GM19025 (cell line): ENCODE data around the gene MRPS25.
"Not testable (repeated sequence)": the region's sequence is repeated elsewhere in the genome, so short reads cannot be mapped to it uniquely, and the experiment has no call there.

Experiments
- ATAC-seq: cut with Tn5 transposase; IDR thresholded peaks from one replicate; pipeline ENCODE4 v1.9.1; 2021; ENCODE audit warnings: mild to moderate bottlenecking, low read depth, moderate library complexity; ENCODE audit not compliant: unreplicated experiment

Gene MRPS25

GRCh38 chr3:15049584-15049983 is 15.5 kb downstream of the MRPS25 start:
- ATAC-seq: no peak

DNA sequence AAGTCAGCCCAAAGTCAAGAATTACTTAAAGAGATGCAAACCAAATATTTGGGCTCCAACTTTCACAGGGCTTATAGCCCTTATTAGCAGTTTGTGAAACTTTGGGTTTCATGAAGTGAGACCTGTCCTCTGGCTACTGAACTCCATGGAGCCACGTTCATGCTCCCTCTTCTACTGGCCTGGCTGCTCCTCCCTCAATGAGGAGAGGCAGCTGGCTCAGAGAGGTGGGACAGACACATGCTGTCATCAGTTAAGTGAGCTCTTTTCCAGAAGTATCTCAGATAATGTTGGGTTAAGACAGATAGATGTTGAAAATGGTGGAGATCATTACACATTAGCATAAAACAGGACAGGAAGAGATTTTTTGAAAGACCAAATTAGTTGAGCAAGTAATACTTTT is 19.4 kb downstream of the MRPS25 start:
- no peak for ATAC-seq

DNA sequence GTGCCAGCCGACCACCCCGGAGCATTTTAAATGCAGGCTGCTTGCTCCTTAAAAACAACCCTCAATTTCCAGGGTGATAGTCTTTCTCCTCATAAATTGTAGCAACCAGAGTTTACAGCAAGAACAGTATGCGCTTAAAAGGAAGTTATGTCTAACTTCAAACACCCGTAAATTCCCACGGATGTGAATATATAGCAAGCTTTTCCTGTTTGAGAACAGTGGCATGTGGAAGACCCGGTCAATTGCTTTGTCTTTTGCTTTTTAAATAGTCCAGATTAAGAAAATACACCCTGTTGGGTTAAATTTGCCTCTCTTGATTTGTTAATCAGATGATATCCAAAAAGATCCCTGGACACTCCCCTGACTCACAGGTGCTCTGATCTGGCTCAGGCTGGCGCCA is 20.8 kb downstream of the MRPS25 start:
- no peak for ATAC-seq

GRCh38 chr3:15043408-15044171 is 21.5 kb downstream of the MRPS25 start:
- no peak for ATAC-seq

DNA sequence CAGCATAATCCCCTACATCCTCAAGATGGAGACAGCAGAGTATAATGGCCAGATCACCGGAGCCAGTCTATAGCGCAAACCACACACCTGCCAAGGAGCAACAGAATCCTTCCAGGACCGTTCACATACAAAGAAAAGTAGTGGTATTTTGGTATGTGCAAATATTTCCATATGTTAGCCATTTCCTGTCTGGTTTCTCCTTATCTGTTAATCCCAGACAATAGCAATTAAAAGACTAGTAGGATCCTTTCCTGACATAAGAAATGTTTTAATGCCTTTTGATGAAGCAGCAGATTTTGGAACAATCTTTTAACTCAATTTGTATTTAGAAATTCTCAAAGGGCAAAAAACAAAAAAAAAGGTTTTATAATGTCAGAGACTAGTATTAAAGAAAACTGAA is 22.2 kb downstream of the MRPS25 start:
- ATAC-seq: no peak

- no peak for ATAC-seq
Observed at GRCh38 chr3:15041950-15042349, 23.2 kb downstream of the MRPS25 start.

- ATAC-seq: no peak
Observed at GRCh38 chr3:15040844-15041243, 24.3 kb downstream of the MRPS25 start.

GRCh38 chr3:15038306-15038705 is 26.8 kb downstream of the MRPS25 start:
- no peak for ATAC-seq

- no peak for ATAC-seq
Observed at GRCh38 chr3:15033103-15033502, 32.0 kb downstream of the MRPS25 start.

DNA sequence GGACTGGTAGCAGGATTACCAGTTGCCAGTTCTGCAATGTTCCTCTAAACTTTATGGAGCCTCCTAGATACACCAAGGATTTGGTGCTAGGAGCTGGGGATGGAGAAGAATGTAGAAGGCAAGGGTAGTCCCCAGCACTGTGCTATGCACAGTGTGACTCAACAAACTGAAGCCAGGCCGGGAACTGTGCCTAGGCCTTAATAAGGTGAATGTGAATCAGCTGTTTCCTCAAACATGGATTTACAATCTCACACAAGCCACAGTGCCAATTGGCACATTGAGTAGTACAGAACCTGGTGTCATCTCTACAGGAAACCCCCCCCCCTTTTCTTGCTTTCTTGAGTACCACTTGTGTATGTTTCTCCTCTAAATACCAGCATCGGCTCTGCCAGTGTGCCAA is 32.5 kb downstream of the MRPS25 start:
- ATAC-seq: no peak

DNA sequence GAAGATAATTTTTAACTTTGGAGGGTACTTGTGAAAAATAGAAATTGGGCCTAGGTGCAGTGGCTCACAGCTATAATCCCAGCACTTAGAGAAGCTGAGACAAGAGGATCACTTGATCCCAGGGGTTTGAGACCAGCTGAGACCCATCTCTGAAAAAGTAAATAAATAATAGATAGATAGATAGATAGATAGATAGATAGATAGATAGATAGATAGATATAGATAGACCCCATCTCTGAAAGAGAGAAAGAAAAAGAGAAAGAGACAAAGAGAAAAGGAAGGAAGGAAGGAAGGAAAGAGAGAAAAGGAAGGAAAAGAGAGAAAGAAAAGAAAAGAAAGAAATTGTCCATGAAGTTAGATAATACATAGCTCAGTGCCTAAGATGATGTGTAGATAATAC is 35.5 kb downstream of the MRPS25 start:
- ATAC-seq: no peak

DNA sequence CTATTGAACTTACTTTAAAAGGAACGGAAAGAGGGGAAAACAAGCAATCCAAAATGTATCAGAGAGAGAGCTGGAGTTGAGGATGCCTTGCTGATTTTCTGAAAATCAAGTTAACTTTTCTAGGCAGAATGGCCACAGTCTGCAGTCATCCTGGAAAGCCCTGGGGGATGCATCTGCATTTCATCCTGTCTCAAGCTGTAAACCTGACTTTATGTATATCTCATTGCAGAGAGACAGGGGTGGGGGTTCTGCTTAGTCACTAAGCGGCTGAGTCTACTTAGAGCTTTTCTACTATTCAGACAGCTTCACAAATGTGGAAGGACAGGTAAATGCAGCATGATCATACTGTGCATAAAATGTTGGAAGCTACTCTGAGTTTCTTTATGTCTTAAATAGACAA is 41.4 kb downstream of the MRPS25 start:
- no peak for ATAC-seq

- ATAC-seq: no peak
Observed at GRCh38 chr3:15023249-15023648, 41.9 kb downstream of the MRPS25 start.

DNA sequence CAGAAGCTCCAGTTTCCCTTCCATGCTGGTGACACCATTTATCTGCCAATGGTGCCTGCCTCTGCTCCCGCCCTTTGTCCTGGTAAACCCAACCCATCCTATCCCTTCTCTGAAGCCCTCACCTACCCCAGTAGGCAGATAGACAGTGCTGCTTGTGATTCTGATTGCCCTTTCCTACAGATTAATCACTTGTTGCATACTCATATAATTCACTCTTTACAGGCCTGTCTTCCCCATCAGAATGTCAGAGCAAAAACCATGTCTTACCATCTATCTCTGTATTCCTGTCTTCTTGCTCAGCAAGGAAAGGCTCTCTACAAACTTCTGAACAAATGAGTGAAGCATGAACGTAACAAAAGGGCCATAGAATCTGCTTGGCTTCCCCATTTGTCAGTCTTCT is 47.9 kb downstream of the MRPS25 start:
- ATAC-seq: no peak

DNA sequence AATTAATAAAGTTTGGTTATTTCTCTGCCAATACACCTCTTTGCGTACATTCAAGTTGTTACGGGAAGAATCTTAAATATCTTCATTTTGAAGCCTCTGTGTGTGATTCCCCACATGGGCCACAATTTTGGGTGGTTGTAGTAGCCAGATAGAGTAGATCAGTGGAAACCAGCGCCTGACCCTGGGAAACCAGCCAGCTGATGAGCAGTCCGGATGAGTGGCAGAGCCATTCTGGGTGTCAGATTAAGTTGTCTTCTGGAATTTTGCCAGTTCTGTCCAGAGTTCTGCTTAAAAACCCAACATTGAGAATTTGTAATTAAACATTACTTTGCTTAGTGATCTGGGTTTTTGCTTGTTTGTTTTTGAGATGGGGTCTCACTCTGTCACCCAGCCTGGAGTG is 49.7 kb downstream of the MRPS25 start:
- ATAC-seq: no peak

DNA sequence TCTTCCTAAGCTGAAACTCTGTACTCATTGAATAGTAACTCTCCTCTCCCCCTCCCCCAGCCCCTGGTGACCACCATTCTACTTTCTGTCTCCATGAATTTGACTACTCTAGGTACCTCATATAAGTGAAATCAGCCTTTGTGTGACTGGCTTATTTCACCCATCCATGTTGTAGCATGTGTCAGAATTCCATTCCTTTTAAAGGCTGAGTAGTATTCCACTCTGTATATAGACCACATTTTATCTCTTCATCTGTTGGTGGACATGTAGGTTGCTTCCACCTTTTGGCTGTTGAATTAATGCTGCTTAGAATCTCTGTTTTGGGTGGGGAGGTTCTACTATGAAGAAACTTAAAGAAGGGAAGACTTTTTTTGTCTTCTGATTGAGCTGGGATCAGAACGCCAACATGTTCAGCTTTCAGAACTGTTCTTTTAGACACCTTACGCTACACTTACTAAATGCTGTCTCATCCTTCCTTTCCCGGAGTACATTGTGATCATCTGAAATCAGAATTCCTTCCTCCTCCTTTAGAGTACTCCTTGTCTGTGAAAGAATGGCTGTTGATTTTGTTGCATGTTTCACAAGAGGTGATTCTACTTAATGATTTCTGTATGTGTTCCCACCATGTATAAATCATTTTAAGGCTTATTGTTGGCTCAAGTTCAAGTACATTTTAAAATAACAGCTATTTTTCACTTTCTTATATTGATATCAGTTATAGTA is 50.3 kb downstream of the MRPS25 start:
- ATAC-seq: no peak

- ATAC-seq: no peak
Observed at GRCh38 chr3:15011174-15011573, 53.9 kb downstream of the MRPS25 start.

- ATAC-seq: no peak
Observed at GRCh38 chr3:15010664-15011063, 54.5 kb downstream of the MRPS25 start.

GRCh38 chr3:15009167-15009566 is 55.9 kb downstream of the MRPS25 start:
- ATAC-seq: no peak

GRCh38 chr3:15007681-15008141 is 57.4 kb downstream of the MRPS25 start:
- no peak for ATAC-seq

DNA sequence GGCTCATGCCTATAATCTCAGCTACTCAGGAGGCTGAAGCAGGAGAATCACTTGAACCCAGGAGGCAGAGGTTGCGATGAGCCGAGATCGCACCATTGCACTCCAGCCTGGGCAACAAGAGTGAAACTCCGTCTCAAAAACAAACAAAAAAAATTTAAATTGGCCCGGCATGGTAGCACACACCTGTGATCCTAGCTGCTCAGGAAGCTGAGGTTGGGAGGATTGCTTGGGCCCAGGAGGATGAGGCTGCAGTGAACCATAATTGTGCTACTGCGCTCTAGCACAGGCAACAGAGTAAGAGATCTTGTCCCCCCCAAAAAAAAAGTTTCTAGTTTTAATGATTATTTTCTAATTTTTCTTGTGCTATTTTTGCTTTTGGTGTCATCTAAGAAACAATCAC is 65.9 kb downstream of the MRPS25 start:
- not testable (repeated sequence) for ATAC-seq
